ENCODE data around the gene COPS7A. TPM values are rescaled to one million over a fixed set of nuclear protein-coding genes. Genes with fewer than 3 reads are reported as not detected.

The COPS7A gene
- total RNA-seq, 4 donors from 2014 or later: 51.9 to 71.8 (median 63.0) TPM

- DNase-seq (ENCODE audit: extremely low spot score): no peak
- H3K4me1 ChIP-seq: peaks cover 15 to 26% (median 22%) of the 10 kb centered on the region in 4 donors
- WGBS: 83% methylated on average over 6 of the region's 6 CpGs
- no peaks in the 10 kb centered on the region for H3K27me3 ChIP-seq
- no peaks in the 10 kb centered on the region for H3K9me3 ChIP-seq
- no peak overlapping the region for H3K4me3 ChIP-seq
- intact Hi-C loops (cut with DNase I): no loop called here
- peaks cover 0 to 1% (median 0%) of the 10 kb centered on the region in 4 donors for H3K36me3 ChIP-seq
- no peak for TF ChIP-seq POLR2AphosphoS5 (IDR thresholded peaks at IDR 0.05)
- no peak for TF ChIP-seq POLR2A (IDR thresholded peaks at IDR 0.05; ENCODE audit: low read depth)
- no peak for TF ChIP-seq EP300 (IDR thresholded peaks at IDR 0.05)
- TF ChIP-seq CTCF (IDR thresholded peaks at IDR 0.05): no peak
- H3K27ac ChIP-seq (replicated peaks in 1 of 4): no peak overlapping the region
Measured at GRCh38 chr12:6780573-6780972, 56.7 kb downstream of the COPS7A start.

Small RNAs within 50 kb of the gene (small RNA-seq; reads per million reads assigned to genes)
- 0 reads per million in 3 donors for gene RNU6-781P

Other genes with a start within 250 kb of the COPS7A start
- gene MRPL51, start 230.8 kb upstream of the COPS7A start, total RNA-seq: 100 to 1,000 TPM in 1 of 4 donors, 10 to 100 TPM in 3; 62.3 to 105 (median 81.3) TPM
- gene NCAPD2, start 229.9 kb upstream of the COPS7A start, total RNA-seq: 10 to 100 TPM; 13.9 to 26.1 (median 24.7) TPM
- 1,000 to 10,000 TPM; 2,279 to 3,578 (median 2,742) TPM for gene GAPDH, start 189.5 kb upstream of the COPS7A start, total RNA-seq
- gene IFFO1, start 168.0 kb upstream of the COPS7A start, total RNA-seq: 10 to 100 TPM; 12.1 to 26.2 (median 20.8) TPM
- gene NOP2, start 155.8 kb upstream of the COPS7A start, total RNA-seq: 10 to 100 TPM; 17.9 to 32.3 (median 19.5) TPM
- 100 to 1,000 TPM; 189 to 226 (median 218) TPM for gene CHD4, start 116.7 kb upstream of the COPS7A start, total RNA-seq
- 1 to 10 TPM; 1.7 to 2.5 (median 1.8) TPM for gene LPAR5, start 88.1 kb upstream of the COPS7A start, total RNA-seq
- 1 to 10 TPM in 3 of 4 donors, under 1 TPM in 1; 0.97 to 6.2 (median 2.6) TPM for gene ACRBP, start 76.6 kb upstream of the COPS7A start, total RNA-seq
- gene ING4, start 60.9 kb upstream of the COPS7A start, total RNA-seq: 10 to 100 TPM; 45.1 to 58.3 (median 49.9) TPM
- gene ZNF384, start 34.7 kb upstream of the COPS7A start, total RNA-seq: 10 to 100 TPM; 32.8 to 55.4 (median 41.0) TPM
- gene PIANP, start 23.2 kb upstream of the COPS7A start, total RNA-seq: 1 to 10 TPM in 1 of 4 donors, under 1 TPM in 3; 0.42 to 1.8 (median 0.60) TPM
- gene MLF2, start 29.1 kb downstream of the COPS7A start, total RNA-seq: 100 to 1,000 TPM; 169 to 247 (median 214) TPM
- gene PTMS, start 42.3 kb downstream of the COPS7A start, total RNA-seq: 100 to 1,000 TPM; 256 to 419 (median 338) TPM
- gene LAG3, start 48.5 kb downstream of the COPS7A start, total RNA-seq: 1 to 10 TPM; 1.7 to 4.0 (median 2.9) TPM
- 10 to 100 TPM in 2 of 4 donors, 1 to 10 TPM in 2; 6.6 to 16.2 (median 10.1) TPM for gene CD4, start 65.5 kb downstream of the COPS7A start, total RNA-seq
- gene GPR162, start 97.8 kb downstream of the COPS7A start, total RNA-seq: 10 to 100 TPM in 2 of 4 donors, 1 to 10 TPM in 2; 3.7 to 12.1 (median 10.0) TPM
- 10 to 100 TPM; 16.4 to 30.7 (median 26.8) TPM for gene P3H3, start 104.4 kb downstream of the COPS7A start, total RNA-seq
- 1 to 10 TPM in 1 of 4 donors, under 1 TPM in 3; 0.39 to 1.7 (median 0.46) TPM for gene GNB3, start 116.9 kb downstream of the COPS7A start, total RNA-seq
- 1 to 10 TPM; 1.2 to 2.9 (median 1.5) TPM for gene CDCA3, start 127.2 kb downstream of the COPS7A start, total RNA-seq
- gene USP5, start 128.1 kb downstream of the COPS7A start, total RNA-seq: 10 to 100 TPM; 49.8 to 68.7 (median 58.4) TPM
- gene TPI1, start 143.5 kb downstream of the COPS7A start, total RNA-seq: 100 to 1,000 TPM; 288 to 372 (median 355) TPM
- 10 to 100 TPM in 2 of 4 donors, 1 to 10 TPM in 2; 4.2 to 10.8 (median 8.5) TPM for gene SPSB2, start 149.3 kb downstream of the COPS7A start, total RNA-seq
- gene LRRC23, start 180.8 kb downstream of the COPS7A start, total RNA-seq: 10 to 100 TPM in 2 of 4 donors, 1 to 10 TPM in 2; 8.3 to 12.9 (median 11.0) TPM
- gene ENO2, start 190.5 kb downstream of the COPS7A start, total RNA-seq: 10 to 100 TPM; 28.7 to 49.7 (median 40.0) TPM
- gene ATN1, start 203.9 kb downstream of the COPS7A start, total RNA-seq: 100 to 1,000 TPM in 2 of 4 donors, 10 to 100 TPM in 2; 72.2 to 163 (median 92.4) TPM
- not detected for gene RNU7-1, start 219.8 kb downstream of the COPS7A start, total RNA-seq
- 100 to 1,000 TPM; 307 to 437 (median 325) TPM for gene C12orf57, start 220.0 kb downstream of the COPS7A start, total RNA-seq
- 10 to 100 TPM in 3 of 4 donors, 1 to 10 TPM in 1; 9.1 to 16.9 (median 13.3) TPM for gene PTPN6, start 227.3 kb downstream of the COPS7A start, total RNA-seq
- 100 to 1,000 TPM; 194 to 265 (median 233) TPM for gene PHB2, start 246.6 kb downstream of the COPS7A start, total RNA-seq
- gene EMG1, start 246.9 kb downstream of the COPS7A start, total RNA-seq: 10 to 100 TPM; 20.8 to 35.1 (median 26.3) TPM